GM18507 (cell line): Measurements from ENCODE around the gene TRIM22.
"Not testable (repeated sequence)": the region's sequence is repeated elsewhere in the genome, so short reads cannot be mapped to it uniquely, and the experiment has no call there.

Experiments
- DNase-seq: peaks from one replicate; pipeline ENCODE4 v3.0.0; 2011; ENCODE audit warnings: low read depth; ENCODE audit not compliant: insufficient read length; ENCODE audit errors: extremely low spot score
- FAIRE-seq: peaks from 2 replicates; lab custom pipeline; 2011; peaks lifted over from hg19 to GRCh38; lab: Jason Lieb, UNC

Gene TRIM22

DNA sequence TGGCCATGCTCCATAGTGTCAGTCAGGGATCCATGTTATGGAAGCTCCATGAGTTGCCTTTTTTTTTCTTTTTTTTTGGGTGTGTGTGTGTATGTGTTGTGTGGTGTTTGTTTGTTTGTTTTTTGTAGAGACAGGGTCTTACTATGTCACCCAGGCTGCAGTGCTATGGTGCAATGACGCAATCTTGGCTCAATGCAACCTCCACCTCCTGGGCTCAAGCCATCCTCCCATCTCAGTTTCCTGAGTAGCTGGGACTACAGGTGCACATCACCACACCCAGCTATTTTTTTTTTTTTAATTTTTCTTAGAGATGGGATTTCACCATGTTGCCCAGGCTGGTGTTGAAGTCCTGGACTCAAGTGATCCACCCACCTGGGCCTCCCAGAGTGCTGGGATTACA is 1.1 kb upstream of the TRIM22 start:
- FAIRE-seq (no peak), DNase-seq (no peak)

- DNase-seq: no peak
- FAIRE-seq: peak; percentile 57
Measured at GRCh38 chr11:5690216-5690615, 626 bp downstream of the TRIM22 start.

DNA sequence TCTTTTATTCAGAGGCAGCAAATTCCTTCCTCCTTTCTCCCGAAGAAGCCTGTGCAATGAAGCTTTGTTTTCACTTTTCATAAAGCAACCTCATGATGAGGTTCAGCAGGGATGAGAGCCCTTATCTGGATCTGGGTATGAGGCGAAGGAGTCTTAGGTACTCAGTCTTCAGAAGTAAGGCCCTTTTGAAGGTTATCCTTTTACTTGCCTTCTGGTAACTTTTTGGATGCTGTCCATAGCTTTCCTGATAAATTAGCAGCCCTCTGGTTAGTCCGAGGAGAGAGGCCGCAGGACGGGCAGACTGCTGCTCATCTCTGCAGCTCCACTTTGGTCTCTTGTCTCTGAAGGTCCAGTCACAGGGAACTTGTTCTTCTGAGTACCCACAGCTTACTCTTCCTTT is 1.1 kb downstream of the TRIM22 start:
- FAIRE-seq: peak; percentile 15
- DNase-seq: no peak

DNA sequence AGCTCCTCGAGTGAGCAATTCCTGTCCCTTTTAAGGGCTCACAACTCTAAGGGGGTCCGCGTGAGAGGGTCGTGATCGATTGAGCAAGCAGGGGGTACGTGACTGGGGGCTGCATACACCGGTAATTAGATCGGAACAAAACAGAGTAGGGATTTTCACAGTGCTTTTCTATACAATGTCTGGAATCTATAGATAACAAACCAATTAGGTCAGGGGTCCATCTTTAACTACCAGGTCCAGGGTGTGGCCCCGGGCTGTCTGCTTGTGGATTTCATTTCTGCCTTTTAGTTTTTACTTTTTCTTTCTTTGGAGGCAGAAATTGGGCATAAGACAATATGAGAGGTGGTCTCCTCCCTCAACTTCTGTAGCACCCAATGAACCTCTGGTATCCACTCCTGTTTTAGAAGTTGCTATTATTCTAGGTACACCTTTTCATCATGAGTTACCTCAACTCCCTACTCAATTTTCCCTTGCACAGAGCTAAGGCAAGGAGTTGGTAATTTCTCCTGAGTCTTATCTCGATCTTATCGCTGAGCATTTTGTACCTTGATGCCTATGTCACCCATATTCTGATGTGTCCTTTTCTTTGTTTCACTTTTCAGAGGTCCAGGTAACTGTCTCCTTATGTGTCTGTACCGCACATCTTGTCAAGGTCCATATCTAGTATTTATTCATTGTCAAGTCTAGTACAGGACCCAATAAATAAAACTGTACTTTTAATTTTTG is 1.8 kb downstream of the TRIM22 start:
- DNase-seq: not testable (repeated sequence)
- FAIRE-seq: peak; percentile 26

DNA sequence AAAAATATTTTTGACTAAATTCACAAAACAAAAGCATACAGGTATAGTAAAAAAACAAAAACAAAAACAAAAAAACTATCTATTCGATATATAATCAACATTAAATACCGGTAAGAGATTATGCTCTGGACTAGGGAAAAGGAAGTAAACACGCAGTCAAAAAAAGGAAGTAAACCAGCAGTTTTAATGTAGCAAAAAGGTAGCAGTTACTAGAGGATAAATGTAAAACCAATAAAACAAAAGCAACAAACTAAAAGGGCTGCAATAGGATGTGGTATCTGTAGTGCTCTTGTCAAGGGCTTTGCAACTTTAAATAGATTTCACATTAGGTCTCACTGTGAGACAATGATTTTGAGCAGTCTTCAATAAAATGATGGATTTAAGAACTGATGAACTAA is 2.4 kb downstream of the TRIM22 start:
- DNase-seq: no peak
- FAIRE-seq: no peak

GRCh38 chr11:5694642-5695041 is 5.1 kb downstream of the TRIM22 start:
- no peak for DNase-seq
- no peak for FAIRE-seq

- no peak for FAIRE-seq
- no peak for DNase-seq
Measured at GRCh38 chr11:5695580-5695979, 6.0 kb downstream of the TRIM22 start.

GRCh38 chr11:5696210-5696609 is 6.6 kb downstream of the TRIM22 start:
- FAIRE-seq: no peak

GRCh38 chr11:5698281-5698680 is 8.7 kb downstream of the TRIM22 start:
- FAIRE-seq (no peak), DNase-seq (no peak)

More at GRCh38 chr11:5696210-5696609, 6.6 kb downstream of the TRIM22 start:
- DNase-seq: no peak

- DNase-seq: no peak
- peak; percentile 21 for FAIRE-seq
Measured at GRCh38 chr11:5700421-5701054, 10.9 kb downstream of the TRIM22 start.

- FAIRE-seq: no peak
- no peak for DNase-seq
Measured at GRCh38 chr11:5701055-5701577, 11.5 kb downstream of the TRIM22 start.

- no peak for DNase-seq
- peak; percentile 80 for FAIRE-seq
Measured at GRCh38 chr11:5703741-5704536, 14.3 kb downstream of the TRIM22 start.

GRCh38 chr11:5705688-5706087 is 16.1 kb downstream of the TRIM22 start:
- FAIRE-seq (no peak), DNase-seq (no peak)

DNA sequence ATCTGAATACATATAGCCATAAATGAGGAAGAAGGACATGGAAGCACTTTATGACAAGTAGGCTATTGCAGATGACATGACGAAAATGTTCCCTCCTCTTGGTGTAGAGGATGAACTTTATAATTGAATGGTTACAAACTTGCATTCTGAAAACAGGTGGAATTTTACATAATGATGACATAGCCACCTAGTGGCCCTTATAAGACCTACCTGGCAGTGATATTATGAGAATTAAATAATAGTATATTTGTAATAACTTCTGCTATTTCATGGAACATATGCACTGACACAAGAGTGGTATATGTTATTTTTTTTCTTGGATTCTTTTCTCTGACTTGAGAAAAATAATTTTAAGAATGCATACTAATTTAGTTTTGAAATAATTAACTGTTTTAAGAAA is 22.9 kb downstream of the TRIM22 start:
- DNase-seq (no peak), FAIRE-seq (no peak)

- DNase-seq (no peak), FAIRE-seq (no peak)
Measured at GRCh38 chr11:5713695-5714094, 24.1 kb downstream of the TRIM22 start.

DNA sequence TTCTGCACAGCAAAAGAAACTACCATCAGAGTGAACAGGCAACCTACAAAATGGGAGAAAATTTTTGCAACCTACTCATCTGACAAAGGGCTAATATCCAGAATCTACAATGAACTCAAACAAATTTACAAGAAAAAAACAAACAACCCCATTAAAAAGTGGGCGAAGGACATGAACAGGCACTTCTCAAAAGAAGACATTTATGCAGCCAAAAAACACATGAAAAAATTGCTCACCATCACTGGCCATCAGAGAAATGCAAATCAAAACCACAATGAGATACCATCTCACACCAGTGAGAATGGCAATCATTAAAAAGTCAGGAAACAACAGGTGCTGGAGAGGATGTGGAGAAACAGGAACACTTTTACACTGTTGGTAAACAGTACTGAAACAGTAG is 26.9 kb downstream of the TRIM22 start:
- not testable (repeated sequence) for FAIRE-seq, DNase-seq

- no peak for DNase-seq
- FAIRE-seq: no peak
Measured at GRCh38 chr11:5719703-5720495, 30.3 kb downstream of the TRIM22 start.

DNA sequence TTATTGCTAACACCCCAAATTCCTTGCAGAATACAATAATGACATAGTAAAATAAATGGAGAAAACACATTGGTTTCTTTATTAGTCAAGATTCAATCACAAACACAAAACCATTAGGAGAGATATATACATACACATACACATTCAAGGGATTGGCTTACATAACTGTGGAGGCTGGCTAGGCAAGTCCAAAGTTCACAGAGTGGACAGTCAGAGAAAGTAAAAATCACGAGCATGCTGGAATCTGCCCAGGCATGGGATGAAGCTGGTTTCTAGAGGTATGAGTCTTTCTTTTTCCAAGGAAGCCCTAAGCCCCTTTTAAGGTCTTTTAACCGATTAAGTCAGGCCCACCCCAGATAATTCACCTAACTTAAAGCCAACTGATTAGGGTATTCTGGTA is 33.0 kb downstream of the TRIM22 start:
- FAIRE-seq (no peak), DNase-seq (no peak)

DNA sequence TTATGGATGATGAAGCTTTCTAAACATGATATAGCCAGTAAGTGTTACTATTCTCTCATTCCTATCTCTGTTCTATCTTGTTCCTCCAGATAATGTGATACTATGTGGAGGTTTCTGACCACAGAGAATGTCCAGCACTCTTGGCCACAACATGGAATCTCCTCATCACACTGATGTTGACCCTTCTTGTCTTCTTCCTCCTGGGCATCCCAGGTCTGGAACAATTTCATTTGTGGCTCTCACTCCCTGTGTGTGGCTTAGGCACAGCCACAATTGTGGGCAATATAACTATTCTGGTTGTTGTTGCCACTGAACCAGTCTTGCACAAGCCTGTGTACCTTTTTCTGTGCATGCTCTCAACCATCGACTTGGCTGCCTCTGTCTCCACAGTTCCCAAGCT is 36.8 kb downstream of the TRIM22 start:
- DNase-seq (no peak), FAIRE-seq (no peak)

DNA sequence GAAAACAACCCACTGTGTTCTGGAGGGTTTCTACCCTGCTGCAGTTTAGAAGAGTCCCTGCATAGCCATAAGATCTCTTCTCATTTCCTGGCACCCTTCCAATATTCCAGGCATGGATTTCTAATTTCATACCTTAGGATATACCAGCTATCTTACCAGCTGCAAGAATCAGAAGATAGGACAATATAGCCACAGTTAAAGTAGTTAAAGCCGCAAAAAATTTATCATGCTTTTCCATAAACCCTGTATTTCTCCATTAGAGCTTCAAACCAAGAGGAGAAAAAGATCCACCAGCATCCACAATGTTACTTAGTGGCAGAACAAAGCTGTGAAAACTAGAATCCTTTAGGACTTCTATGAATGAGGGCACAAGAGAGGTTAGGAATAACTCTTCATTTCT is 38.1 kb downstream of the TRIM22 start:
- FAIRE-seq (no peak), DNase-seq (no peak)
